ENCODE measurements around the gene ACP2. TPM values are rescaled to one million over a fixed set of nuclear protein-coding genes. Genes with fewer than 3 reads are reported as not detected.

ACP2 gene
- total RNA-seq (2022; extraction: Qiagen RNA extraction; ENCODE audit: low read depth): 21.5 to 31.5 TPM (median 22.8 TPM) in 5 replicates

GRCh38 chr11:47248664-47249377 is at the start of gene ACP2:
TSS of gene ACP2 (minus strand) at chr11:47248814. CDS start at chr11:47248789, 25 bp downstream.

GRCh38 chr11:47269829-47270305 is 21.3 kb upstream of the ACP2 start, which contains the start of gene MADD:
TSS of gene MADD (plus strand) at chr11:47270133.

GRCh38 chr11:47257517-47258316 is 9.1 kb upstream of the ACP2 start, which contains the start of gene NR1H3:
TSS of gene NR1H3 (plus strand) at chr11:47257996. CDS start at chr11:47259217, 1,221 bp downstream.

Other genes with a start within 250 kb of the ACP2 start
- gene ARFGAP2, start 71.9 kb downstream of the ACP2 start, total RNA-seq (2022; extraction: Qiagen RNA extraction; ENCODE audit: low read depth): 25.9 to 36.5 TPM (median 26.6 TPM) in 5 replicates
- 23.4 to 32.4 TPM (median 27.0 TPM) in 5 replicates for gene PACSIN3, start 62.4 kb downstream of the ACP2 start, total RNA-seq (2022; extraction: Qiagen RNA extraction; ENCODE audit: low read depth)
- 76.4 to 93.2 TPM (median 83.3 TPM) in 5 replicates for gene DDB2, start 33.8 kb downstream of the ACP2 start, total RNA-seq (2022; extraction: Qiagen RNA extraction; ENCODE audit: low read depth)
- 7.0 to 14.2 TPM (median 12.7 TPM) in 5 replicates for gene NR1H3, start 9.2 kb upstream of the ACP2 start, total RNA-seq (2022; extraction: Qiagen RNA extraction; ENCODE audit: low read depth)
- 18.5 to 24.3 TPM (median 21.0 TPM) in 5 replicates for gene MADD, start 21.3 kb upstream of the ACP2 start, total RNA-seq (2022; extraction: Qiagen RNA extraction; ENCODE audit: low read depth)
- gene MYBPC3, start 103.9 kb upstream of the ACP2 start, total RNA-seq (2022; extraction: Qiagen RNA extraction; ENCODE audit: low read depth): 0.02 to 0.10 TPM (median 0.06 TPM) in 5 replicates
- 0.15 TPM in 1 of 5 replicates, not detected in the others for gene SPI1, start 129.7 kb upstream of the ACP2 start, total RNA-seq (2022; extraction: Qiagen RNA extraction; ENCODE audit: low read depth)
- gene SLC39A13, start 159.8 kb upstream of the ACP2 start, total RNA-seq (2022; extraction: Qiagen RNA extraction; ENCODE audit: low read depth): 49.5 to 58.9 TPM (median 53.1 TPM) in 5 replicates
- 180 to 224 TPM (median 193 TPM) in 5 replicates for gene PSMC3, start 177.6 kb upstream of the ACP2 start, total RNA-seq (2022; extraction: Qiagen RNA extraction; ENCODE audit: low read depth)
- gene RAPSN, start 200.3 kb upstream of the ACP2 start, total RNA-seq (2022; extraction: Qiagen RNA extraction; ENCODE audit: low read depth): 0.07 to 0.10 TPM in 2 of 5 replicates, not detected in the others